Ramos (cell line): Measurements from ENCODE around the gene FAR2.

Experiments used
- in situ Hi-C: fragments of 300-500 bp; cut with MboI; formaldehyde crosslinking; loops from one replicate; pipeline ENCODE4 v1.14.3; 2022; ENCODE audit warnings: low sequenced_read_pairs; ENCODE audit not compliant: unreplicated experiment

FAR2 gene

GRCh38 chr12:29310899-29311298 is 161.8 kb downstream of the FAR2 start:
- in situ Hi-C loops: no loop called here

- in situ Hi-C loops: no loop called here
Observed at GRCh38 chr12:29314416-29314815, 165.3 kb downstream of the FAR2 start.

- in situ Hi-C loops: no loop called here
Observed at GRCh38 chr12:29316752-29317151, 167.7 kb downstream of the FAR2 start.

- in situ Hi-C loops: no loop called here
Observed at GRCh38 chr12:29317556-29318363, 168.7 kb downstream of the FAR2 start.

- in situ Hi-C loops: no loop called here
Observed at GRCh38 chr12:29320295-29321085, 171.4 kb downstream of the FAR2 start.

GRCh38 chr12:29322157-29322556 is 173.1 kb downstream of the FAR2 start:
- in situ Hi-C loops: no loop called here

GRCh38 chr12:29329411-29329810 is 180.3 kb downstream of the FAR2 start:
- in situ Hi-C loops: no loop called here

- in situ Hi-C loops: no loop called here
Observed at GRCh38 chr12:29333178-29333577, 184.1 kb downstream of the FAR2 start.

GRCh38 chr12:29334937-29335336 is 185.9 kb downstream of the FAR2 start:
- in situ Hi-C loops: no loop called here

GRCh38 chr12:29337325-29337724 is 188.2 kb downstream of the FAR2 start:
- in situ Hi-C loops: no loop called here

GRCh38 chr12:29343022-29343799 is 194.1 kb downstream of the FAR2 start:
- in situ Hi-C loops: no loop called here

GRCh38 chr12:29346769-29347421 is 197.8 kb downstream of the FAR2 start:
- in situ Hi-C loops: no loop called here

- in situ Hi-C loops: no loop called here
Observed at GRCh38 chr12:29350080-29350479, 201.0 kb downstream of the FAR2 start.

GRCh38 chr12:29354954-29355353 is 205.9 kb downstream of the FAR2 start:
- in situ Hi-C loops: no loop called here

- in situ Hi-C loops: no loop called here
Observed at GRCh38 chr12:29365091-29365490, 216.0 kb downstream of the FAR2 start.

- in situ Hi-C loops: no loop called here
Observed at GRCh38 chr12:29374012-29374411, 224.9 kb downstream of the FAR2 start.

GRCh38 chr12:29374913-29375312 is 225.8 kb downstream of the FAR2 start:
- in situ Hi-C loops: no loop called here

- in situ Hi-C loops: no loop called here
Observed at GRCh38 chr12:29376118-29376517, 227.0 kb downstream of the FAR2 start.

- in situ Hi-C loops: no loop called here
Observed at GRCh38 chr12:29380536-29381523, 231.8 kb downstream of the FAR2 start, which contains the start of gene ERGIC2. TSS of gene ERGIC2 (minus strand) at chr12:29381172. CDS start at chr12:29371633, 9,539 bp downstream.
